ENCODE results near the gene EXOG. TPM values are rescaled to one million over a fixed set of nuclear protein-coding genes. Genes with fewer than 3 reads are reported as not detected.

EXOG gene
- total and polyA plus RNA-seq, 7 donors: 2.4 to 26.9 (median 9.7) TPM

DNA sequence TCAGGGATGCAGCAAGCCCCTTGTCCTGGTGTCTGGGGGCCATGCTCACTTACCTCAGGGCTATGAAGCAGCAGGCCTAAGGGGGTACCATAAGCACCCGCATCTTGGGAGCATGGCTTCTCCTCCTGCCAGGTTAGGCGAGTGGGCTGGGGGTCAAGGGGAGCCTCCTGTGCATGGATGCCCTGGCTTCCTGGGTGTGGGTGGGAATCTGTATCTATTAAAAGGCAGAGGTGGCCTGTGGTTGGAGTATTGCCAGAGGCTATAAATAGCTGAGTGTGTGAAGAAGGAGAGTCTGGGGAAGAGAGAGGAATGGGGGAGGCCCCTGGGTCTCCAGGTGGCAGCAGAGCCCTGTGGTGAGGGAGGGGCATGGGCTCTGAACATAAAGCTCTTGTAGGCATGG lies 22.9 kb upstream of the EXOG start:
- H3K4me1 ChIP-seq: peaks cover 0 to 18% (median 11%) of the 10 kb centered on the region in 4 donors
- peaks cover 0 to 4% (median under 1%) of the 10 kb centered on the region in 4 donors for H3K9me3 ChIP-seq
- WGBS, 2 donors: 93 to 97% methylated on average over 2 of the region's 2 CpGs
- TF ChIP-seq, protein P1, sequence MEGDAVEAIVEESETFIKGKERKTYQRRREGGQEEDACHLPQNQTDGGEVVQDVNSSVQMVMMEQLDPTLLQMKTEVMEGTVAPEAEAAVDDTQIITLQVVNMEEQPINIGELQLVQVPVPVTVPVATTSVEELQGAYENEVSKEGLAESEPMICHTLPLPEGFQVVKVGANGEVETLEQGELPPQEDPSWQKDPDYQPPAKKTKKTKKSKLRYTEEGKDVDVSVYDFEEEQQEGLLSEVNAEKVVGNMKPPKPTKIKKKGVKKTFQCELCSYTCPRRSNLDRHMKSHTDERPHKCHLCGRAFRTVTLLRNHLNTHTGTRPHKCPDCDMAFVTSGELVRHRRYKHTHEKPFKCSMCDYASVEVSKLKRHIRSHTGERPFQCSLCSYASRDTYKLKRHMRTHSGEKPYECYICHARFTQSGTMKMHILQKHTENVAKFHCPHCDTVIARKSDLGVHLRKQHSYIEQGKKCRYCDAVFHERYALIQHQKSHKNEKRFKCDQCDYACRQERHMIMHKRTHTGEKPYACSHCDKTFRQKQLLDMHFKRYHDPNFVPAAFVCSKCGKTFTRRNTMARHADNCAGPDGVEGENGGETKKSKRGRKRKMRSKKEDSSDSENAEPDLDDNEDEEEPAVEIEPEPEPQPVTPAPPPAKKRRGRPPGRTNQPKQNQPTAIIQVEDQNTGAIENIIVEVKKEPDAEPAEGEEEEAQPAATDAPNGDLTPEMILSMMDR (IDR thresholded peaks at IDR 0.05): no peak
- TF ChIP-seq POLR2A (IDR thresholded peaks at IDR 0.05) (no peak), POLR2AphosphoS5 (IDR thresholded peaks at IDR 0.05) (no peak), EP300 (IDR thresholded peaks at IDR 0.05) (no peak)
- no peak for DNase-seq
- no peak overlapping the region for H3K4me3 ChIP-seq
- intact Hi-C loops (cut with DNase I): loop anchor here (10.0 kb wide), 1 partner anchor 358 kb away; no protein-coding TSS in a partner anchor
- no peaks in the 10 kb centered on the region for H3K36me3 ChIP-seq
- H3K27me3 ChIP-seq: no peaks in the 10 kb centered on the region
- H3K27ac ChIP-seq: no peak overlapping the region

DNA sequence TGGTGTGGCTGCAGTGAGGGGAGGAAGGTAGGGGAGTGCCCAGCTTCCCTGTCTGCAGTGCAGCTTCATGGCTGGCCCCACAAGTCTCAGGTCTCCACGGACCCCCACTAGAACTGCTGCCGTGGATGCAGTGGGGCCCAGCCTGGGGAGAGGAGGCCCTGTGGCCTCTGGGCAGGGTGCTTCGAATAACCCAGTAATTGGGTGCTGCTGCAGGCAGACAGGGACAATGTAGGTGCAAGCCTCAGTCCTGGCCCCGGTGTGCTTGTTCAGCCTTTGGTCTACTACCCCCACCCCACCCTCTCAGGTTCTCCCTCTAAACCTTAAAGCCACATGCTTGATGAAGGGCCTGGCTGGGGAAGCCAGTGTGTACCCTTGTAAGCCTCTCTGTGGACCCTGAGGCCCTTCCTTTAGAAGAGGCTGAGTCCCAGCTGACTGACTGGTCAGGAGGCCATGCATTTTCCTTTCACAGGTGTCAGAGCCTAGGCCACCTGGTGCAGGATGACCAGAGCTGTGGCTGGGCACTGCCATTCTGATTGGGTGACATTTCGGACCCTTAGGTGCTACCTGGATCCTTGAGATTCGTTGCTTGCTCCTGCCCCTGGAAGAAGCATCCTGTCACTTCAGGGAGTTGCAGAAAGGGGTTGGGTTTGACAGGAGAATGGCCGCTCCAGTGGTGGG lies 21.1 kb upstream of the EXOG start:
- no peak for DNase-seq
- H3K27ac ChIP-seq: no peak overlapping the region
- no peak overlapping the region for H3K4me3 ChIP-seq
- H3K27me3 ChIP-seq: no peaks in the 10 kb centered on the region
- intact Hi-C loops (cut with DNase I): loop anchor here (10.0 kb wide), 1 partner anchor 360 kb away; no protein-coding TSS in a partner anchor
- H3K4me1 ChIP-seq: peaks cover 0 to 14% (median 11%) of the 10 kb centered on the region in 4 donors
- TF ChIP-seq, protein P1 (IDR thresholded peaks at IDR 0.05): no peak
- no peak for TF ChIP-seq EP300 (IDR thresholded peaks at IDR 0.05)
- TF ChIP-seq POLR2AphosphoS5 (IDR thresholded peaks at IDR 0.05): no peak
- no peak for TF ChIP-seq POLR2A (IDR thresholded peaks at IDR 0.05)
- H3K36me3 ChIP-seq: peaks cover 0 to 12% (median 5%) of the 10 kb centered on the region in 4 donors
- WGBS, 2 donors: 89% methylated on average over 7 of the region's 7 CpGs
- no peaks in the 10 kb centered on the region for H3K9me3 ChIP-seq

DNA sequence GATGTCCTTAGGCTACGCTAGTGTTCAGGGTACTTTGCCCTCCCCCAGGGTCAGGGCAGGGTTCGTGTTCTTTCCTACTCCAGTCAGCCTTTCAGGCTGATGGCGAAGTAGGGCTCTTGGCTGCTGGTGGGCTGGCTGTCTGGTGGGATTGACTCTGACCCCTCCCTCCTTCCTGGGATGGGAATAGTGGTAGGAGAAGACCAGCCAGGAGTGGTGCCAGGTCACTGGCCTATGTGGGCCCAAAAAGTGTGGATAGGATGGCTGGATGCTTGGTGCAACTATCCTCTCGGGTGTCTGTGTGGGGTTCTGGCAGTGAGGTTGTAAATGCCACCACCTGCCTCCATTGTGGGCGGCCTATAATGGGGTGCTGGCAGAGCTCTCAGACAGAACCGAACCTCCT lies 20.4 kb upstream of the EXOG start:
- Histone ChIP-seq H3K4me3 (no peak overlapping the region), H3K9me3 (no peaks in the 10 kb centered on the region), H3K36me3 (peaks cover 2 to 16% (median 7%) of the 10 kb centered on the region in 4 donors), H3K4me1 (peaks cover 0 to 14% (median 11%) of the 10 kb centered on the region in 4 donors), H3K27ac (no peak overlapping the region), H3K27me3 (no peaks in the 10 kb centered on the region)
- no peak for TF ChIP-seq POLR2AphosphoS5 (IDR thresholded peaks at IDR 0.05)
- TF ChIP-seq, protein P1 (IDR thresholded peaks at IDR 0.05): no peak
- no peak for TF ChIP-seq EP300 (IDR thresholded peaks at IDR 0.05)
- TF ChIP-seq POLR2A (IDR thresholded peaks at IDR 0.05): no peak
- intact Hi-C loops (cut with DNase I): loop anchor here (10.0 kb wide), 1 partner anchor 361 kb away; no protein-coding TSS in a partner anchor
- WGBS, 2 donors: 93% methylated on average over 6 of the region's 6 CpGs
- no peak for DNase-seq

DNA sequence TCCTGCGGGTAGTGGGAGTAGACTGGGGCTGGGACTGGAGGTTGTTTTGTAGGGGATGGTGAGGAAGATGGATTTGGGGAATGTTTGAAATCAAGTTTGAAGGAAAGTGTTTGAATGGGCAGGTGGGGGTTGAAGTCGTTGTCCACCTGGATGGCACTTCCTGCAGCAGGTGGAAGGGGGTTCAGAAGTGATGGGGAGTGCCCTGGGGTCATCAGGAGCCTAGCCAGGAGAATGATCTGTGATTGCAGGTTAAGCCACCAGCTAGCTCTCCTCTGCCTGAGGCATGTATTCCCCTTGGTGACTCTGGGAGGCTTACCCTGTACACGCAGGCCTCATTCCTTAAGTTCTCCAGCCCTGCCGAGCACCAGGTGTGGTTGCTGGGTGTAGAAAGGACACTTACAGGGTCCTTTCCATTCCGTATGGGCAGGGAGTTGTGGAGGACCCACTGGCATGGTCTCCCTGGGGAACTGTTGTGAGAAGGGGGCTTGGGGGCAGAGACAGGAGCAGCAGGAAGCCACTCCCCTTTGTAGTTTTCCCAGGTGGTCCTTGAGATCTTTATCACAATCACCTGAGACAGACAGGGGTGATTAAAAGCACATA lies 19.9 kb upstream of the EXOG start:
- H3K4me1 ChIP-seq: peaks cover 0 to 14% (median 11%) of the 10 kb centered on the region in 4 donors
- DNase-seq: no peak
- no peak overlapping the region for H3K4me3 ChIP-seq
- no peaks in the 10 kb centered on the region for H3K27me3 ChIP-seq
- TF ChIP-seq, protein P1 (IDR thresholded peaks at IDR 0.05): no peak
- no peak for TF ChIP-seq POLR2AphosphoS5 (IDR thresholded peaks at IDR 0.05)
- no peak for TF ChIP-seq POLR2A (IDR thresholded peaks at IDR 0.05)
- TF ChIP-seq EP300 (IDR thresholded peaks at IDR 0.05): no peak
- peaks cover 7 to 22% (median 12%) of the 10 kb centered on the region in 4 donors for H3K36me3 ChIP-seq
- H3K9me3 ChIP-seq: no peaks in the 10 kb centered on the region
- intact Hi-C loops (cut with DNase I): loop anchor here (10.0 kb wide), 1 partner anchor 361 kb away; no protein-coding TSS in a partner anchor
- 68 to 86% methylated on average over 5 of the region's 5 CpGs for WGBS, 2 donors
- no peak overlapping the region for H3K27ac ChIP-seq
